DOHH2 (cell line): ENCODE measurements around the gene GLIPR1.

ENCODE experiments used
- EZH2phosphoT487 ChIP-seq: fragments of 200-600 bp; sonication (generic); IDR thresholded peaks from 2 replicates; pipeline ENCODE4 v1.6.1; 2017; ENCODE audit warnings: borderline replicate concordance, mild to moderate bottlenecking, antibody characterized with exemption, low read length, moderate library complexity, mixed read lengths
- TF ChIP-seq, protein P1 (sequence below): fragments of 200-600 bp; sonication (generic); IDR thresholded peaks from one replicate; pipeline ENCODE4 v1.5.1; 2014; ENCODE audit warnings: antibody characterized with exemption, mild to moderate bottlenecking, low read depth, low read length; ENCODE audit not compliant: poor library complexity, severe bottlenecking

DNA sequence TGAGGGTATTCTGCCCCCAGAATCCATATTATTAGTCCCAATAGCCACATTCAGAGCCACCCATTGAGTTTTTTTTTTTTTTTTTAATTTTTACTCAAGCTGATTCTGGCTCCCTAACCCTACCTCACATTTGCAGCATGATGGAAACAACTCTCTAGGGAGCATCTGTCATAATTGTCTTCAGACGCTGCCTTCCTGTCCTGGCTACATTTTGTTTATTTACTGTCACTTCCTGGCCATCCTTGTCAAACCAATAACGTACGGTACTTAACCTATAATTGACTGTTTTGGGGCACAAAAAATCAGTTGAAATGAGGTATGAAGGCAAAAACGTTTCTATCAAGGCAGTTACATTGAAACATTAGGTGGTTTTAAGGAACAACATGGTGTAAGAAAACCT lies 2.1 kb downstream of the GLIPR1 start:
- TF ChIP-seq, protein P1, sequence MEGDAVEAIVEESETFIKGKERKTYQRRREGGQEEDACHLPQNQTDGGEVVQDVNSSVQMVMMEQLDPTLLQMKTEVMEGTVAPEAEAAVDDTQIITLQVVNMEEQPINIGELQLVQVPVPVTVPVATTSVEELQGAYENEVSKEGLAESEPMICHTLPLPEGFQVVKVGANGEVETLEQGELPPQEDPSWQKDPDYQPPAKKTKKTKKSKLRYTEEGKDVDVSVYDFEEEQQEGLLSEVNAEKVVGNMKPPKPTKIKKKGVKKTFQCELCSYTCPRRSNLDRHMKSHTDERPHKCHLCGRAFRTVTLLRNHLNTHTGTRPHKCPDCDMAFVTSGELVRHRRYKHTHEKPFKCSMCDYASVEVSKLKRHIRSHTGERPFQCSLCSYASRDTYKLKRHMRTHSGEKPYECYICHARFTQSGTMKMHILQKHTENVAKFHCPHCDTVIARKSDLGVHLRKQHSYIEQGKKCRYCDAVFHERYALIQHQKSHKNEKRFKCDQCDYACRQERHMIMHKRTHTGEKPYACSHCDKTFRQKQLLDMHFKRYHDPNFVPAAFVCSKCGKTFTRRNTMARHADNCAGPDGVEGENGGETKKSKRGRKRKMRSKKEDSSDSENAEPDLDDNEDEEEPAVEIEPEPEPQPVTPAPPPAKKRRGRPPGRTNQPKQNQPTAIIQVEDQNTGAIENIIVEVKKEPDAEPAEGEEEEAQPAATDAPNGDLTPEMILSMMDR = no peak
- no peak for TF ChIP-seq EZH2phosphoT487
